Neural cell (in vitro differentiated cells): ENCODE results near the gene B3GNT3.

Experiments used
- CTCF ChIP-seq: fragments of 450-650 bp; IDR thresholded peaks from 2 replicates; pipeline ENCODE4 v1.5.1; 2014; ENCODE audit warnings: antibody characterized with exemption, mild to moderate bottlenecking, moderate library complexity; ENCODE audit not compliant: poor library complexity, severe bottlenecking
- EP300 ChIP-seq: fragments of 450-650 bp; conservative IDR thresholded peaks from 2 replicates; pipeline ENCODE4 v1.6.1; 2014; ENCODE audit warnings: antibody characterized with exemption, mild to moderate bottlenecking, moderate library complexity; ENCODE audit not compliant: poor library complexity, severe bottlenecking
- EZH2 ChIP-seq: fragments of 200-600, 300-800 bp; shearing (Covaris generic), sonication (generic); IDR thresholded peaks from 2 replicates; pipeline ENCODE4 v1.6.1; 2014; ENCODE audit warnings: antibody characterized with exemption, low read length, borderline replicate concordance, mild to moderate bottlenecking; ENCODE audit not compliant: insufficient read depth, poor library complexity, severe bottlenecking
- TAF1 ChIP-seq: IDR thresholded peaks from 2 replicates; pipeline ENCODE4 v1.6.1; 2012; ENCODE audit warnings: low read depth

GRCh38 chr19:17860331-17860992, 65.5 kb downstream of the B3GNT3 start:
- TF ChIP-seq CTCF (no peak), TAF1 (no peak), EZH2 (no peak), EP300 (no peak)
